ENCODE results near the gene PDE10A.

The PDE10A gene

DNA sequence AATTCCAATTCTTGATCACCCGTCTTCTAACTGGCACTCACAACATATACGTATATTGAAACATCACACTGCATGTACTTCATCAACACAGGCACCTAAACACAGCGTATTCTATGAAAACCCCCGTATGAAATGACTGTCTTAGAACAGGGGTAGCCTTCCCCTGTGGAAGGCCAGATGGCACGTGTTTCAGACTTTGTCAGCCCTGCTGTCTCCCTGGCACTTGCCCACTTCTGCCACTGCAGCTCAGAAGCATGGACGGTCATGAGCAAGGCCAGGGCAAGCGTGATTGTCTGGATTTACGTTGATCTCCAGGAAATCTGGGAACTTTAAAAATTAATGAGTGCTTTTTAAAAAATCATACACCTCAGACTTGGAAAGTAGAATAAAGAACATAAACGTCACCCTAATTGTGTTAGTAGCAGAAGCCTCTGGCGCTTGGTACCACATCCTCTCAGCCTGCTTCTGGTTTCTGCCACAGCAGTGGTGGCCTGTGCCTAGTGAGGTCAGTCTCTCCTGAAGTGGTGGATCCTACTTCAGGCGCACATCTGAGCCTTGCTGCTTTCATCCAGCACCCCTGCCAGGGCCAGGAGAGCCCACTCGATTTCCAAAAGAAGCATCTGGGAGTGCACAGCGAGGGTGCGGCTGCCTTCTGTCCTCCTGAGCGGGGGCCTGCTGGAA lies 18.3 kb downstream of the PDE10A start:
- DNase-seq (ENCODE audit: extremely low read depth, insufficient read length), result no peak
- TF ChIP-seq, protein P1, sequence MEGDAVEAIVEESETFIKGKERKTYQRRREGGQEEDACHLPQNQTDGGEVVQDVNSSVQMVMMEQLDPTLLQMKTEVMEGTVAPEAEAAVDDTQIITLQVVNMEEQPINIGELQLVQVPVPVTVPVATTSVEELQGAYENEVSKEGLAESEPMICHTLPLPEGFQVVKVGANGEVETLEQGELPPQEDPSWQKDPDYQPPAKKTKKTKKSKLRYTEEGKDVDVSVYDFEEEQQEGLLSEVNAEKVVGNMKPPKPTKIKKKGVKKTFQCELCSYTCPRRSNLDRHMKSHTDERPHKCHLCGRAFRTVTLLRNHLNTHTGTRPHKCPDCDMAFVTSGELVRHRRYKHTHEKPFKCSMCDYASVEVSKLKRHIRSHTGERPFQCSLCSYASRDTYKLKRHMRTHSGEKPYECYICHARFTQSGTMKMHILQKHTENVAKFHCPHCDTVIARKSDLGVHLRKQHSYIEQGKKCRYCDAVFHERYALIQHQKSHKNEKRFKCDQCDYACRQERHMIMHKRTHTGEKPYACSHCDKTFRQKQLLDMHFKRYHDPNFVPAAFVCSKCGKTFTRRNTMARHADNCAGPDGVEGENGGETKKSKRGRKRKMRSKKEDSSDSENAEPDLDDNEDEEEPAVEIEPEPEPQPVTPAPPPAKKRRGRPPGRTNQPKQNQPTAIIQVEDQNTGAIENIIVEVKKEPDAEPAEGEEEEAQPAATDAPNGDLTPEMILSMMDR (IDR thresholded peaks at IDR 0.05; ENCODE audit: insufficient read depth, low read length, poor library complexity, severe bottlenecking), result no peak
- Histone ChIP-seq H3K4me3 (replicated peaks; ENCODE audit: low read depth, low read length) (no peak overlapping the region), H3K27me3 (replicated peaks; ENCODE audit: control insufficient read depth, insufficient read depth, low read length) (no peaks in the 10 kb centered on the region), H3K36me3 (ENCODE audit: control insufficient read depth, insufficient read depth, low read length) (no peaks in the 10 kb centered on the region)

DNA sequence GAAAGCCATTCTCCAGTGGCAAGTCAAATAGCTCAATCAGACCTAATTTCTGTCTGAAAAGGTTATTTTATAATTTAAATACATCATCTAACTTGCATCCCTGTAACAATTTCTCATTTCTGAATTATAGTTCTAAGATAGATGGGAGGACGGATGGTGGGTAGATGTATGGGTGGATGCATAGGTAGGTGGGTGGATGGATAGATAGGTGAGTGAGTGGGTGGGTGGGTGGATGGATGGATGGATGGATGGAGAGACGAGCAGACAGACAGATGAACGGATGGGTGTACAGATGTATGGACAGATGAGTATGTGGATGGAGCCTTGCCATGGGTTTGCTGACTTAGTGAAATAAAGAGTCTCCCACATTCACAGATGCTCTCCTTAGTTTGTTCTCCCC lies 20.0 kb downstream of the PDE10A start:
- TF ChIP-seq, protein P1 (IDR thresholded peaks at IDR 0.05; ENCODE audit: insufficient read depth, low read length, poor library complexity, severe bottlenecking), result no peak
- no peaks in the 10 kb centered on the region for H3K27me3 ChIP-seq (replicated peaks; ENCODE audit: control insufficient read depth, insufficient read depth, low read length)

DNA sequence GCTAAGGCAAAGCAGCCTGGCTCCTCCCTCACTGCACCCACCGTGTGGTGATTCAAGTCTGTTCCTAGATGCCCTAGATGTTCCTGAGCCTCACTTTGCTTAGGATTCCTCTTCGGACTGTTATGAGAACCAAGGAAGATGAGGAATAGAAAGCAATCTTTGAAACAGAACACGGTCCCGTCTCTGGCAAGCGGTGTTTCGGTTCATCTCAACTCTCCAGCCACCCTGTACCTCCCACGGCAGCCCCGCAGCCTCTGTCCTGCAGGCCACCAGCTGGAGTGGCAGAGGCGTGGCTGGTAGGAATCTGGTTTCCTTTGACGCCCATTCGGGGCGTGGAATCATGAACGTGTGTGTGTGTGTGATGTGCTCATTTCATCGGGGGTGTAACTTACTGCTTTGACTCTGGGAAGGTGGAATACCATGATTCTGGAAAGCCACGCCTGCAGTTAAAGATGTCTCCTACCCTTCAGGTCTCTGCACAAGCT lies 21.3 kb downstream of the PDE10A start:
- no peaks in the 10 kb centered on the region for H3K27me3 ChIP-seq (replicated peaks; ENCODE audit: control insufficient read depth, insufficient read depth, low read length)
- no peak overlapping the region for H3K4me3 ChIP-seq (replicated peaks; ENCODE audit: low read depth, low read length)
- TF ChIP-seq, protein P1 (IDR thresholded peaks at IDR 0.05; ENCODE audit: insufficient read depth, low read length, poor library complexity, severe bottlenecking), result no peak
- no peak for DNase-seq (ENCODE audit: extremely low read depth, insufficient read length)
- H3K36me3 ChIP-seq (ENCODE audit: control insufficient read depth, insufficient read depth, low read length), result no peaks in the 10 kb centered on the region

More for the DNA sequence above, 20.0 kb downstream of the PDE10A start:
- Histone ChIP-seq H3K4me3 (replicated peaks; ENCODE audit: low read depth, low read length) (no peak overlapping the region), H3K36me3 (ENCODE audit: control insufficient read depth, insufficient read depth, low read length) (no peaks in the 10 kb centered on the region)
- no peak for DNase-seq (ENCODE audit: extremely low read depth, insufficient read length)

DNA sequence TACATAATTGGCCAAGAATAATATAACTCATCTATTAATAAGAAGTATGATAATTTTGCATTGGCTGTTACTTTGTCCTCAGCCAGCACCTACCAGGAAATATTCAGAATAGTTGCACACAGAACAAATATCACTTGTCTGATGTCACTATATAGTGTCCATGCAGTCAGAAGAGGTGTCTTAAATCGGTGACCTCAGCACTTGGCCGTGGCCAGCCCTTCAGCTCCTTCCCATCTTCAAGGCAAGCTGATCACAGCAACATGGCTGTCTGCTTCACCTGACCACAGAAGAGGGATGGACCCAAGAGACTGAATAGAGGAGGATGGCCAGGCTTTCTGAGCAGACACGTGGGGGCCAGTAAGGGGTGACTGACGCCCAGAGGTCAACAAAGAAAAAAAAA lies 22.2 kb downstream of the PDE10A start:
- Histone ChIP-seq H3K36me3 (ENCODE audit: control insufficient read depth, insufficient read depth, low read length) (no peaks in the 10 kb centered on the region), H3K4me3 (replicated peaks; ENCODE audit: low read depth, low read length) (no peak overlapping the region), H3K27me3 (replicated peaks; ENCODE audit: control insufficient read depth, insufficient read depth, low read length) (no peaks in the 10 kb centered on the region)
- TF ChIP-seq, protein P1 (IDR thresholded peaks at IDR 0.05; ENCODE audit: insufficient read depth, low read length, poor library complexity, severe bottlenecking), result no peak
- DNase-seq (ENCODE audit: extremely low read depth, insufficient read length), result no peak

DNA sequence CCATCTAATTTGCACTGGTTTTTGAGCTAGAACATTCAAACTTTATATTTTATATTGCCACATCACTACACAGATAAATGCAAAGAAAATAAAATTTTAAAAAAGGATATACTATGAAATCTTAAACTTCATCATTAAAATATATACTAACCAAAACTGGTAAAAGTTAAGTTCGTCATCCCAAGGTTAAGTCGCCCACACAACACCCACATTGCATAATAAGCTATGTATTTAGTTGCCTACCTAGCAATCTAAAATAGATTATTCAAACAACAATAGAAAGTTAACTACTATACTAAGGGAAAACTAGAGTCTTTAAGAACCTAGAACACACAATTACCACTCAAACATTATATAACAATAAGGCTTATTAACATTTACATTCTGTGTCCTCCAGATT lies 24.5 kb downstream of the PDE10A start:
- TF ChIP-seq, protein P1 (IDR thresholded peaks at IDR 0.05; ENCODE audit: insufficient read depth, low read length, poor library complexity, severe bottlenecking), result no peak
- DNase-seq (ENCODE audit: extremely low read depth, insufficient read length), result no peak
- no peaks in the 10 kb centered on the region; the same call in 1 of the 2 replicates for H3K27me3 ChIP-seq (replicated peaks; ENCODE audit: control insufficient read depth, insufficient read depth, low read length)
- H3K4me3 ChIP-seq (replicated peaks; ENCODE audit: low read depth, low read length), result no peak overlapping the region
- H3K36me3 ChIP-seq (ENCODE audit: control insufficient read depth, insufficient read depth, low read length), result no peaks in the 10 kb centered on the region
